Transverse colon (tissue), 4 donors: ENCODE results near the gene EP400.

ENCODE experiments used
- CTCF ChIP-seq, 5 experiments: fragments of 200-600 bp in 3 of 5; fragments of 450-650 bp in 2 of 5; sonication (generic) in 3 of 5; IDR thresholded peaks; 1 replicate in 2 of 5; 2 replicates in 3 of 5; pipeline ENCODE4 v1.5.1; 2016 to 2017; ENCODE audit warnings: antibody characterized with exemption in 5 of 5, inconsistent platforms in 3 of 5, mild to moderate bottlenecking in 2 of 5, moderate library complexity in 1 of 5
- POLR2A ChIP-seq: fragments of 450-650 bp; IDR thresholded peaks from one replicate; pipeline ENCODE4 v1.6.1; 2016; ENCODE audit warnings: antibody characterized with exemption, mild to moderate bottlenecking, moderate library complexity
- POLR2AphosphoS5 ChIP-seq, 3 donors: sonication (generic); formaldehyde crosslinking; IDR thresholded peaks; one replicate each; pipeline ENCODE4 v1.6.1; 2016; ENCODE audit warnings: antibody characterized with exemption in 3 of 3

- TF ChIP-seq CTCF (IDR thresholded peaks at IDR 0.05) (no peak), POLR2A (no peak), POLR2AphosphoS5 (IDR thresholded peaks at IDR 0.05) (no peak)
These were observed 12.3 kb downstream of the EP400 start for GRCh38 chr12:131962069-131962468.
